ENCODE results near the gene NFKBIA.

DNA sequence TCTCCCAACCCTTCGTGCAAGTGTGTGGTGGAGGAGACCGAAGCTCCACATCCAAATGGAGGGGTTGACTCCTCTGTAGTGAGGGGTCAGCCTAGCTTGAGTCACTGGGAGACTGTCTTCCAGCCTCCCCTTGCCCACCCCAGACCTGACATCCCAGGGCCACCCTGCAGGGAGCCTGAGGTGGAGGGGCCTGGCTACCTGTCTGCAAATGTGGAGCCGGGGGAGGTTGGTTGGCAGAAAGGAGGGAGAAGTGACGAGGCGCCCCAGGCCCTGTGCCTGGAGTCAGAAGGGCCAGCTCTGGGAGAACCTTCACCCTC lies 37.5 kb downstream of the NFKBIA start:
- no peak for TF ChIP-seq POLR2A (IDR thresholded peaks at IDR 0.05; ENCODE audit: low read length)
- TF ChIP-seq, protein P1, sequence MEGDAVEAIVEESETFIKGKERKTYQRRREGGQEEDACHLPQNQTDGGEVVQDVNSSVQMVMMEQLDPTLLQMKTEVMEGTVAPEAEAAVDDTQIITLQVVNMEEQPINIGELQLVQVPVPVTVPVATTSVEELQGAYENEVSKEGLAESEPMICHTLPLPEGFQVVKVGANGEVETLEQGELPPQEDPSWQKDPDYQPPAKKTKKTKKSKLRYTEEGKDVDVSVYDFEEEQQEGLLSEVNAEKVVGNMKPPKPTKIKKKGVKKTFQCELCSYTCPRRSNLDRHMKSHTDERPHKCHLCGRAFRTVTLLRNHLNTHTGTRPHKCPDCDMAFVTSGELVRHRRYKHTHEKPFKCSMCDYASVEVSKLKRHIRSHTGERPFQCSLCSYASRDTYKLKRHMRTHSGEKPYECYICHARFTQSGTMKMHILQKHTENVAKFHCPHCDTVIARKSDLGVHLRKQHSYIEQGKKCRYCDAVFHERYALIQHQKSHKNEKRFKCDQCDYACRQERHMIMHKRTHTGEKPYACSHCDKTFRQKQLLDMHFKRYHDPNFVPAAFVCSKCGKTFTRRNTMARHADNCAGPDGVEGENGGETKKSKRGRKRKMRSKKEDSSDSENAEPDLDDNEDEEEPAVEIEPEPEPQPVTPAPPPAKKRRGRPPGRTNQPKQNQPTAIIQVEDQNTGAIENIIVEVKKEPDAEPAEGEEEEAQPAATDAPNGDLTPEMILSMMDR (IDR thresholded peaks at IDR 0.05), result no peak
- TF ChIP-seq RAD21 (conservative IDR thresholded peaks at IDR 0.05 in 1 of 2, IDR thresholded peaks at IDR 0.05 in 1 of 2), result no peak
- TF ChIP-seq MAX (IDR thresholded peaks at IDR 0.05), result no peak
- no peak for TF ChIP-seq SMC3 (IDR thresholded peaks at IDR 0.05)
- TF ChIP-seq EHMT2 (IDR thresholded peaks at IDR 0.05; ENCODE audit: low read depth), result no peak
- TF ChIP-seq CEBPB (IDR thresholded peaks at IDR 0.05), result no peak
- no peak for TF ChIP-seq HDAC2 (IDR thresholded peaks at IDR 0.05)
- TF ChIP-seq EP300 (IDR thresholded peaks at IDR 0.05), result no peak
- TF ChIP-seq KDM5A (IDR thresholded peaks at IDR 0.05), result no peak
- TF ChIP-seq ELK1 (IDR thresholded peaks at IDR 0.05; ENCODE audit: low read depth, low read length), result no peak

All from A549 (cell line).